Heart left ventricle (tissue), 13 donors: Measurements from ENCODE around the gene JDP2.

Experiments
- CTCF ChIP-seq, 12 donors: fragments of 200-600 bp; sonication (generic) in 4 of 12; IDR thresholded peaks; one replicate each; pipeline versions ENCODE4 v1.5.0 to v1.8.0; 2018 to 2022; ENCODE audit warnings: antibody characterized with exemption in 12 of 12, mild to moderate bottlenecking in 5 of 12
- POLR2A ChIP-seq, 2 donors: fragments of 450-650 bp; IDR thresholded peaks; one replicate each; pipeline ENCODE4 v1.6.1; 2017; ENCODE audit warnings: antibody characterized with exemption in 2 of 2, mild to moderate bottlenecking in 2 of 2, moderate library complexity in 2 of 2
- donor health status: ischemic (EF 13 %, LVEDD 7.1; RV severe dilation, severe dysfunction).
- donor health status: DM: no; HTN: yes; CAD: no.
- donor health status: DM: no; HTN: no; CAD: no.
- donor health status: ischemic (EF 25% LVEDD 6.9; RV normal size, moderate dysfunction).
- donor health status: ischemic (EF 25% LVEDD 5.7; RV mildly dilated, moderate dysfunction).
- donor health status: ischemic (EF 35%, LVEDD 5.7; RV mildly dilated, moderate dysfunction).
- donor health status: nonischemic (EF 11% LVEDD 7.7; RV severe dilation, severe dysfunction).
- donor health status: DM: yes; HTN: yes; CAD: no.
- donor health status: PGD.
- donor health status: ischemic (EF 29% LVEDD 5.4; RV normal size, mild dysfunction).
- donor health status: nonischemic (EF 23%, LVEDD 6.1; RV moderate dilation, normal function).

GRCh38 chr14:75380656-75381055 lies 47.2 kb upstream of the JDP2 start:
- TF ChIP-seq CTCF (IDR thresholded peaks at IDR 0.05) = no peak
- TF ChIP-seq POLR2A (IDR thresholded peaks at IDR 0.05) = no peak
